ENCODE measurements around the gene KIAA0040.

GRCh38 chr1:175198332-175198731 lies 5.8 kb upstream of the KIAA0040 start:
- TF ChIP-seq CTCF (IDR thresholded peaks at IDR 0.05) (no peak), ZFX (IDR thresholded peaks at IDR 0.05; ENCODE audit: borderline replicate concordance) (no peak)
